Measurements from ENCODE around the gene TRIM64C. TPM values are rescaled to one million over a fixed set of nuclear protein-coding genes. Genes with fewer than 3 reads are reported as not detected.

The TRIM64C gene
- not detected in 5 replicates for total RNA-seq (2022; extraction: Qiagen RNA extraction; ENCODE audit: low read depth)

GRCh38 chr11:49059012-49059411 is at the start of gene TRIM64C:
TSS of gene TRIM64C (minus strand) at chr11:49059112. CDS start at chr11:49059112, 0 bp downstream.

GRCh38 chr11:49028523-49028922 is 30.4 kb downstream of the TRIM64C start, which contains the start of gene TRIM49B:
TSS of gene TRIM49B (plus strand) at chr11:49028823. CDS start at chr11:49031600, 2,777 bp downstream.

Other genes starting within 250 kb of the TRIM64C start
- gene TRIM51G, start 75.2 kb downstream of the TRIM64C start, total RNA-seq (2022; extraction: Qiagen RNA extraction; ENCODE audit: low read depth): not detected in 5 replicates
- not detected in 5 replicates for gene TRIM49B, start 30.3 kb downstream of the TRIM64C start, total RNA-seq (2022; extraction: Qiagen RNA extraction; ENCODE audit: low read depth)
- not detected in 5 replicates for gene FOLH1, start 149.5 kb upstream of the TRIM64C start, total RNA-seq (2022; extraction: Qiagen RNA extraction; ENCODE audit: low read depth)